Fibroblast of gingiva (primary cell): Measurements from ENCODE around the gene FGFBP2.
A peak's percentile ranks its signal among the peaks of the same experiment; 100 is the strongest.

ENCODE experiments used
- DNase-seq: peaks from one replicate; pipeline ENCODE4 v3.0.0-alpha.2; 2011; ENCODE audit warnings: low read depth

Gene FGFBP2

GRCh38 chr4:15963001-15963451 is at the start of gene FGFBP2:
Gene FGFBP2 (minus strand): TSS chr4:15963175. CDS start chr4:15963129, 46 bp downstream.
- peak; percentile 11 for DNase-seq

GRCh38 chr4:16011173-16011572 is 48.2 kb upstream of the FGFBP2 start:
- DNase-seq, result no peak

GRCh38 chr4:16009153-16009552 is 46.2 kb upstream of the FGFBP2 start:
- no peak for DNase-seq

DNA sequence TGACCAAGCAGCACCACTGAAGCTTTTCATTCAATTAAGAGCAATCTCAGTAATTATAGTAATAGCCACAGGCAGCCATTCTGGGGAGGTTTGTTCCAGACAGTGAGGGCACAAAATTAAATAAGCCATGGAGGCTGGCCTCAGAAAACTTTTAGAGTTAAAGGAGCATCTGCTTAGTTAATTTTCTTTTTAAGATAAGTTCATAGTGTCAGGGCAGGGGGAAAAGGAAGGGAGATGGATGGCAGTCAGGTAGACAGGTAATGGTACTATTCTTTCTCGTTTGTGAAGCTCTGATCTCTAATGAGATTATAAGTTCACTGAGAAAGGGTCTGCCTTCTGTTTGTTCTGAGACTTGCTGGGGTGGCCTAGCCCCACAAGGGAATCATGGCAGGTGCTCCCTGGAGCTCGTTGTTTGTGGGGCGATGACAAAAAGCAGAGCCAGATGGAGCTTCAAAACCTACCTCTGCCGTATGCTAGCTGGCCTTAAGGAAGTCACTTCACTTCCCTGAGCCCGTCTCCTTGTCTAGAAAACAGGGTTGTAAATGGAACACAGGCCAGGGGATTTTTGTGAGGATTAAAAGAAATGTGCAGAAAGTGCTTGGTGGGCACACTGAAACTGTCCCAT is 44.6 kb upstream of the FGFBP2 start:
- DNase-seq, result no peak

DNA sequence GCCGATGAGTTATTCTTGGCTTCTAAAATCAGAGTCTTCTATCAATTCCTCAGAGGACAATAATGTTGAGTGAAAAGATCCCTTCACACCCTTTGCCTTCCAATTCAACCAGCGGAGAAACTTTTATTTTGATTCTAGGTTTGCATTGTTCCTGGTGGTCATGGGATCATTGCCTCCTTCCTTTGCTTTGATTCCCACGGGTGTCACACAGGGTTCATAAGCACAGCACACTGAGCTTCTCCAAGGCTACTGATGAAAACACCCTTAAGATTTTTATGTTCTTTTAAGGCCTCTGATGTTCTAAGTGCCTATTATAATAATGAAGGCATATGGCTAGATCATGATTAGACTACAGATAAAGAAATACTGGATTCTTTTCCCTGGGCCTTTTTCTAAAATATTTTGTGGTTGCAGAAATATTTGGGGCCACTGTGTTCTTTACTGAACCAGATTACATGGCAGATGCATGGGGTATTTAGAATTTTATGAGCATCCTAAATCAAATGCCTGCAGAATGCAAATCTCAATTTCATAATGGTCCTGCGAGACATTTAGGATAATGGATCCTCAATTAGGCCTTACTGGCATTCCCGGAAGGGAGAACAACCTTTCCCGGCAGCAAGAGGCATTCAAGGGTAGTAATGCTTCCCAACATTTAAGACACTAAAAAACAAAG is 43.9 kb upstream of the FGFBP2 start:
- no peak for DNase-seq

- DNase-seq, result no peak
These were observed 42.7 kb upstream of the FGFBP2 start for GRCh38 chr4:16005676-16006075.

- DNase-seq, result peak; percentile 55
These were observed 38.5 kb upstream of the FGFBP2 start for GRCh38 chr4:16001484-16001858.

- no peak for DNase-seq
These were observed 37.9 kb upstream of the FGFBP2 start for GRCh38 chr4:16000708-16001483.

GRCh38 chr4:15996773-15997172 is 33.8 kb upstream of the FGFBP2 start:
- DNase-seq, result no peak

DNA sequence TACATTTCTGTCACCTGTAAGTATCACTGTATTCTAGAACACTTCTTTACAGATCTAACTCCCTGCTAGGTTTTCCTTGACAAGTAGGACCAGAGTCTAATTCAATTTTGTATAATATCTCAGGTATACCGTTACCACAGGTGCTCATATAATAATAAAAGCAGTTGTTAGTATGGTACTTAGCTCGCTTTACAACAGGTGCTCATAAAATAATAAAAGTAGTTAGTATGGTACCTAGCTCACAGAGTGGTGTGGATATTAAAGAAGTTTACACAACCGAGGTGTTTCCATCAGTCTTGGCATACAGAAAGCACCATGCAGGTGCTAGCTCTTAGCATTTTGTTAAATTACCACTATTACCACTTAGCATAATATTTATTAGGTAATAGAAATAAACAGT is 32.9 kb upstream of the FGFBP2 start:
- DNase-seq, result no peak

DNA sequence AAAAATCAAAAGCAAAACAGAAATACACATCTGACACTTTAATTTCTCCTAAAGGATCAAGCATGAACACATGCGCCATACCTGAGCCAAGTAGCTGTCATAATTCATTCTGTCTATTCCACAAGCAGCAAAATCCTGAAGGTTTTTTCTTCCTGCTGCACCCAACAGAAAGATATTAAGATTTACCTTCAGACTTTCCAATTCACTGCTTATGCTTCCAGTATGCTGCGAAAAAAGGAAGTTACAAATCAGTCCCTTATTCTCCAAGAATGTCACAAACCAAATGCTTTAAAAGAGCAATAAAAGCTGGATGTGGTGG is 29.2 kb upstream of the FGFBP2 start:
- no peak for DNase-seq

GRCh38 chr4:15990570-15991285 is 27.8 kb upstream of the FGFBP2 start:
- DNase-seq, result no peak

- no peak for DNase-seq
These were observed 26.4 kb upstream of the FGFBP2 start for GRCh38 chr4:15989424-15989823.

- no peak for DNase-seq
These were observed 25.2 kb upstream of the FGFBP2 start for GRCh38 chr4:15988222-15988621.

- DNase-seq, result no peak
These were observed 23.9 kb upstream of the FGFBP2 start for GRCh38 chr4:15986907-15987306.

- no peak for DNase-seq
These were observed 20.6 kb upstream of the FGFBP2 start for GRCh38 chr4:15983610-15984009.

- no peak for DNase-seq
These were observed 20.0 kb upstream of the FGFBP2 start for GRCh38 chr4:15982842-15983524.

DNA sequence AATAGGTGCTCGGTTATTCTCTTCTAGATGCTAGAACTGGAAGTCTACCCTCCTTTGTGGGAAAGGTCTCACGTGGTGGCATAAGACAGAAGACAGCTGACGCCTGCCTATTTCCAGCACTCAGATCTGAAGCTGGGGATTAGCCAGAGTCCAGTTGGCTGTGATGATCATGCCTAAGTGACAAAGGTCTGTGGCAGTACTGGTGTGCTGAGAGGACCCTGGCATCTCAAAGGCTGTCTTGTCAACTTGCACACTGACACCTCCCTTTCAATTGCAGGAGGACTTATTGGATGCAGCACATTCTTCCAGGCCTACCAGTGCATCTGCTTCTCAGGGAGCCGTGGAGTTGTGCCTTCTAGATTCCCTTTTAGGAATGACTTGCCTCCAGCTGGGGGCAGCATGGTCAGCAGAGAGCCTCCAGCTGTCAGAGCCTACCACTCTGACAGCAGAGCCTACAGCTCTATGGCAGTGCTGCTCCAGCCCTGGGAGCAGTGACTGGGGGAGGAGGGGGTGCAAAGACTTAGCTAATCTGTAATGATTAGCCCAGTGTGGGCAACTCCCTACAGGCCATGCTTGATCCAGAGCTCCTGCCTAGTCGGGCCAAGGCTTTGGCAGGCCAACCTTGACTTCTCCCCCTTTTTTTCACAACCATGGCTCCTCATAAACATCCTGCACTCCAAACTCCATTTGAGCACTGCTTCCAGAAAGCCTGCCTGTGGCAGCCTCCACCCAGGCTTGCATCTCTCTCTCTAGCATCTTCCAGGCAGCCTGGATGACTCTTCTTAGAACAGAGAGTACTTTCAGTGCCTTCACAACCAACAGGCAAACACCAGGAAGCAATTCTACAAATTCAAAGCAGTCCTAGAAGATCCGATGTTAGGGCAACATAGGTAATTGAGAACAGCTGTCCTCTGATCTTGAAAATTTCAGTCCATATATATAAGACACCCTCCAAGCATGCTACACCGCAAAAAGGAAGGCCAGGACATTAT is 13.8 kb upstream of the FGFBP2 start:
- peak; percentile 12 for DNase-seq

GRCh38 chr4:15971068-15971801 is 8.3 kb upstream of the FGFBP2 start:
- no peak for DNase-seq
